Prostate gland (tissue), 2 donors: Measurements from ENCODE around the gene RECQL5.

ENCODE experiments used
- POLR2AphosphoS5 ChIP-seq: sonication (generic); formaldehyde crosslinking; IDR thresholded peaks from one replicate; pipeline ENCODE4 v1.6.1; 2017; ENCODE audit warnings: antibody characterized with exemption
- TF ChIP-seq, protein P1 (sequence below), 4 experiments: fragments of 200-600 bp in 2 of 4; fragments of 450-650 bp in 2 of 4; sonication (generic) in 2 of 4; IDR thresholded peaks; 1 replicate in 3 of 4; 2 replicates in 1 of 4; pipeline ENCODE4 v1.5.1; 2016 to 2019; ENCODE audit warnings: antibody characterized with exemption in 4 of 4, mild to moderate bottlenecking in 2 of 4, moderate library complexity in 2 of 4

- no peak for TF ChIP-seq POLR2AphosphoS5
- TF ChIP-seq, protein P1, sequence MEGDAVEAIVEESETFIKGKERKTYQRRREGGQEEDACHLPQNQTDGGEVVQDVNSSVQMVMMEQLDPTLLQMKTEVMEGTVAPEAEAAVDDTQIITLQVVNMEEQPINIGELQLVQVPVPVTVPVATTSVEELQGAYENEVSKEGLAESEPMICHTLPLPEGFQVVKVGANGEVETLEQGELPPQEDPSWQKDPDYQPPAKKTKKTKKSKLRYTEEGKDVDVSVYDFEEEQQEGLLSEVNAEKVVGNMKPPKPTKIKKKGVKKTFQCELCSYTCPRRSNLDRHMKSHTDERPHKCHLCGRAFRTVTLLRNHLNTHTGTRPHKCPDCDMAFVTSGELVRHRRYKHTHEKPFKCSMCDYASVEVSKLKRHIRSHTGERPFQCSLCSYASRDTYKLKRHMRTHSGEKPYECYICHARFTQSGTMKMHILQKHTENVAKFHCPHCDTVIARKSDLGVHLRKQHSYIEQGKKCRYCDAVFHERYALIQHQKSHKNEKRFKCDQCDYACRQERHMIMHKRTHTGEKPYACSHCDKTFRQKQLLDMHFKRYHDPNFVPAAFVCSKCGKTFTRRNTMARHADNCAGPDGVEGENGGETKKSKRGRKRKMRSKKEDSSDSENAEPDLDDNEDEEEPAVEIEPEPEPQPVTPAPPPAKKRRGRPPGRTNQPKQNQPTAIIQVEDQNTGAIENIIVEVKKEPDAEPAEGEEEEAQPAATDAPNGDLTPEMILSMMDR (IDR thresholded peaks at IDR 0.05) = no peak
These were observed 70.5 kb downstream of the RECQL5 start for GRCh38 chr17:75596320-75597087.
